A549 (cell line): ENCODE measurements around the gene LSP1. TPM values are rescaled to one million over a fixed set of nuclear protein-coding genes. Genes with fewer than 3 reads are reported as not detected.

Source experiments
- ATAC-seq, 2 experiments: fragments of 200-7000 bp in 1 of 2; fragments of >200 bp in 1 of 2; cut with Nextera tagmentation in 1 of 2; cut with Tn5 transposase in 1 of 2; 3 replicates each; pipeline versions ENCODE4 v1.8.0 to v1.9.1; 2018 to 2020; ENCODE audit warnings: mild to moderate bottlenecking in 1 of 2, moderate library complexity in 1 of 2
- CTCF ChIA-PET: fragments of 300-600 bp; sonication (Branson Sonifier 250); formaldehyde crosslinking; extraction: SDS; loops from one replicate; lab custom pipeline; 2021; ENCODE audit warnings: antibody characterized with exemption, inconsistent platforms; lab: Yijun Ruan, JAX
- POLR2A ChIA-PET: fragments of 350-600 bp; formaldehyde crosslinking; extraction: SDS; loops from one replicate; lab custom pipeline; 2021; ENCODE audit warnings: antibody characterized with exemption, inconsistent platforms; lab: Yijun Ruan, JAX
- DNase-seq, 2 experiments: peaks; one replicate each; pipeline versions ENCODE4 v3.0.0 to v3.0.0-alpha.2; 2011 to 2016; ENCODE audit warnings: low read depth in 1 of 2, low spot score in 1 of 2
- FAIRE-seq: peaks from 2 replicates; lab custom pipeline; 2011; peaks lifted over from hg19 to GRCh38; lab: Jason Lieb, UNC
- H3K27ac ChIP-seq, 2 experiments: fragments of >200 bp; sonication (Bioruptor Twin); formaldehyde crosslinking; 3 replicates each; pipeline ENCODE4 v1.5.1; 2016 to 2017
- H3K4me1 ChIP-seq: fragments of >200 bp; sonication (Bioruptor Twin); formaldehyde crosslinking; 3 replicates; pipeline ENCODE4 v1.6.1; 2016
- H3K4me2 ChIP-seq: fragments of >200 bp; sonication (Bioruptor Twin); formaldehyde crosslinking; 3 replicates; pipeline ENCODE4 v1.6.1; 2016
- H3K4me3 ChIP-seq: fragments of >200 bp; sonication (Bioruptor Twin); formaldehyde crosslinking; 3 replicates; pipeline ENCODE4 v1.5.1; 2016
- H3K9me3 ChIP-seq: fragments of >200 bp; sonication (Bioruptor Twin); formaldehyde crosslinking; 3 replicates; pipeline ENCODE4 v1.6.1; 2016
- BCL3 ChIP-seq: fragments of >200 bp; sonication (Bioruptor Twin); formaldehyde crosslinking; IDR thresholded peaks from 3 replicates; pipeline ENCODE4 v1.6.1; 2016
- BHLHE40 ChIP-seq: IDR thresholded peaks from 2 replicates; pipeline ENCODE4 v1.6.1; 2012; ENCODE audit warnings: low read depth, low read length, inconsistent platforms
- CBX8 ChIP-seq: fragments of 200-600 bp; sonication (generic); IDR thresholded peaks from 2 replicates; pipeline ENCODE4 v1.6.1; 2016
- CEBPB ChIP-seq, 2 experiments: fragments of >200 bp in 1 of 2; sonication (Bioruptor Twin) in 1 of 2; formaldehyde crosslinking in 1 of 2; IDR thresholded peaks; 2 replicates each; pipeline ENCODE4 v1.6.1; 2012 to 2016
- CHD2 ChIP-seq: fragments of 150-350 bp; IDR thresholded peaks from 2 replicates; pipeline ENCODE4 v1.6.1; 2014; ENCODE audit warnings: low read length; ENCODE audit not compliant: partially characterized antibody
- ESRRA ChIP-seq: fragments of 150-350 bp; IDR thresholded peaks from 2 replicates; pipeline ENCODE4 v1.6.1; 2014; ENCODE audit warnings: mild to moderate bottlenecking, low read length, borderline replicate concordance
- GATA3 ChIP-seq: IDR thresholded peaks from 2 replicates; pipeline ENCODE4 v1.6.1; 2012; ENCODE audit warnings: borderline replicate concordance
- HEYL ChIP-seq: fragments of 250-450 bp; sonication (Bioruptor Pico); IDR thresholded peaks from 2 replicates; pipeline ENCODE4 v1.8.0; 2021; ENCODE audit warnings: mild to moderate bottlenecking, moderate library complexity
- HMGXB4 ChIP-seq: fragments of 250-450 bp; sonication (Bioruptor Pico); IDR thresholded peaks from 2 replicates; pipeline ENCODE4 v1.5.0; 2021; ENCODE audit warnings: mild to moderate bottlenecking, moderate library complexity, borderline replicate concordance
- HOXB13 ChIP-seq: fragments of 250-450 bp; sonication (Bioruptor Pico); IDR thresholded peaks from 2 replicates; pipeline ENCODE4 v1.5.0; 2020; ENCODE audit warnings: low read depth, mild to moderate bottlenecking, moderate library complexity
- JUN ChIP-seq, 2 experiments: fragments of >200 bp; sonication (Bioruptor Twin); formaldehyde crosslinking; IDR thresholded peaks; 2 replicates in 1 of 2; 3 replicates in 1 of 2; pipeline ENCODE4 v1.6.1; 2016 to 2017
- JUNB ChIP-seq: fragments of >200 bp; sonication (Bioruptor Twin); formaldehyde crosslinking; IDR thresholded peaks from 2 replicates; pipeline ENCODE4 v1.6.1; 2016
- MAZ ChIP-seq: fragments of 150-350 bp; IDR thresholded peaks from 2 replicates; pipeline ENCODE4 v1.6.1; 2014; ENCODE audit warnings: antibody characterized with exemption, low read depth, low read length, borderline replicate concordance
- NPAS2 ChIP-seq: fragments of 250-450 bp; sonication (Bioruptor Pico); IDR thresholded peaks from 2 replicates; pipeline ENCODE4 v1.8.0; 2022; ENCODE audit warnings: mild to moderate bottlenecking, moderate library complexity, borderline replicate concordance
- PBX3 ChIP-seq: IDR thresholded peaks from 2 replicates; pipeline ENCODE4 v1.6.1; 2012
- PHF8 ChIP-seq: fragments of 200-600 bp; sonication (generic); IDR thresholded peaks from 2 replicates; pipeline ENCODE4 v1.6.1; 2016; ENCODE audit warnings: low read depth, mild to moderate bottlenecking, antibody characterized with exemption, moderate library complexity, borderline replicate concordance
- POLR2AphosphoS2 ChIP-seq: conservative IDR thresholded peaks from 2 replicates; pipeline ENCODE4 v1.6.1; 2012; ENCODE audit warnings: low read length, improper control_type of control experiment, inconsistent platforms
- RAD21 ChIP-seq, 2 experiments: fragments of >200 bp in 1 of 2; sonication (Bioruptor Twin) in 1 of 2; formaldehyde crosslinking in 1 of 2; IDR thresholded peaks in 1 of 2; conservative IDR thresholded peaks in 1 of 2; 2 replicates in 1 of 2; 3 replicates in 1 of 2; pipeline ENCODE4 v1.6.1; 2012 to 2018; ENCODE audit warnings: inconsistent platforms in 1 of 2
- RFX5 ChIP-seq: fragments of 450-650 bp; IDR thresholded peaks from 2 replicates; pipeline ENCODE4 v1.7.1; 2014; ENCODE audit warnings: antibody characterized with exemption, mild to moderate bottlenecking, moderate library complexity
- SMC3 ChIP-seq: fragments of >200 bp; sonication (Bioruptor Twin); formaldehyde crosslinking; IDR thresholded peaks from 3 replicates; pipeline ENCODE4 v1.6.1; 2018; ENCODE audit warnings: inconsistent platforms
- TP53 ChIP-seq: fragments of 250-450 bp; sonication (Bioruptor Pico); IDR thresholded peaks from 2 replicates; pipeline ENCODE4 v1.5.0; 2021; ENCODE audit warnings: mild to moderate bottlenecking, moderate library complexity
- USF2 ChIP-seq: fragments of 450-650 bp; IDR thresholded peaks from 2 replicates; pipeline ENCODE4 v1.6.1; 2014; ENCODE audit warnings: antibody characterized with exemption
- WGBS: methylation state at CpG from one replicate; pipeline ENCODE4 v1.1.6; 2017; ENCODE audit errors: missing lambda C conversion rate; 5-methylcytosine and 5-hydroxymethylcytosine counted together
- polyA plus RNA-seq, 4 experiments: library from polyadenylated mRNA; depleted of rRNA in 3 of 4; stranded (reverse); fragments of >200 nt; fragmentation: RNase III in 1 of 4; extraction: RNeasy Plus Mini Kit Qiagen cat#74134 plus additional on column Dnase treatment in 1 of 4; gene quantifications; 2 replicates in 3 of 4; 3 replicates in 1 of 4; pipeline ENCODE4 v1.2.3, GENCODE V29; 2011 to 2017

LSP1 gene
- polyA plus RNA-seq, 2 of the 4 experiments (the other 2 are of a cell fraction): 0.67 to 3.5 TPM

- no peak for TF ChIP-seq CEBPB (IDR thresholded peaks at IDR 0.05)
- TF ChIP-seq HMGXB4 (CRISPR knock-in tag): no peak
- TF ChIP-seq, all 56 proteins: peak for 0
Observed at GRCh38 chr11:1935156-1936071, 82.5 kb downstream of the LSP1 start (continued).

GRCh38 chr11:1936072-1936780, 83.3 kb downstream of the LSP1 start:
- POLR2A ChIA-PET: no interaction called here
- Histone ChIP-seq H3K9me3 (no peaks in the 10 kb centered on the region), H3K4me1 (no peaks in the 10 kb centered on the region), H3K4me2 (no peak overlapping the region), H3K27ac (no peak overlapping the region), H3K4me3 (no peak overlapping the region)
- FAIRE-seq (no peak), DNase-seq (no peak), ATAC-seq (peak in 1 of 2 experiments; percentile 11; a peak in 3 of 6 replicates)
- CTCF ChIA-PET: interaction anchor here (0.9 to 2.3 kb wide), 9 partner anchors 12 to 284 kb away, joined by 3 to 11 read pairs (median 3); no protein-coding TSS in a partner anchor
- TF ChIP-seq USF2 (no peak), JUNB (no peak), PBX3 (no peak), TP53 (CRISPR knock-in tag) (no peak)
- 68% methylated on average over 13 of the region's 34 CpGs for WGBS

GRCh38 chr11:1936781-1937615, 84.1 kb downstream of the LSP1 start:
- H3K4me2 ChIP-seq: no peak overlapping the region
- ChIA-PET POLR2A (no interaction called here), CTCF (interaction anchor here (0.7 to 1.6 kb wide), 4 partner anchors 55 to 284 kb away, joined by 3 to 11 read pairs (median 4); no protein-coding TSS in a partner anchor)
- WGBS: 72% methylated on average over 15 of the region's 34 CpGs
- H3K9me3 ChIP-seq: no peaks in the 10 kb centered on the region
- FAIRE-seq: no peak
- H3K4me3 ChIP-seq: no peak overlapping the region
- H3K27ac ChIP-seq: no peak overlapping the region
- no peaks in the 10 kb centered on the region for H3K4me1 ChIP-seq
- TF ChIP-seq PHF8 (no peak), BHLHE40 (no peak), RAD21 (conservative IDR thresholded peaks at IDR 0.05 in 1 of 2, IDR thresholded peaks at IDR 0.05 in 1 of 2) (no peak), GATA3 (no peak), HOXB13 (CRISPR knock-in tag) (no peak), POLR2AphosphoS2 (no peak), ESRRA (no peak), JUN (IDR thresholded peaks at IDR 0.05) (no peak), JUNB (no peak), CEBPB (IDR thresholded peaks at IDR 0.05) (no peak), MAZ (no peak), RFX5 (no peak), NPAS2 (CRISPR knock-in tag) (no peak), HEYL (CRISPR knock-in tag) (no peak), CBX8 (no peak), USF2 (no peak), SMC3 (no peak), CHD2 (no peak), BCL3 (no peak)
- no peak for DNase-seq
- ATAC-seq: peak; percentile 29 to 40; a peak in 3 of 6 replicates
